ENCODE measurements around the gene DYNC1H1.

DYNC1H1 gene

DNA sequence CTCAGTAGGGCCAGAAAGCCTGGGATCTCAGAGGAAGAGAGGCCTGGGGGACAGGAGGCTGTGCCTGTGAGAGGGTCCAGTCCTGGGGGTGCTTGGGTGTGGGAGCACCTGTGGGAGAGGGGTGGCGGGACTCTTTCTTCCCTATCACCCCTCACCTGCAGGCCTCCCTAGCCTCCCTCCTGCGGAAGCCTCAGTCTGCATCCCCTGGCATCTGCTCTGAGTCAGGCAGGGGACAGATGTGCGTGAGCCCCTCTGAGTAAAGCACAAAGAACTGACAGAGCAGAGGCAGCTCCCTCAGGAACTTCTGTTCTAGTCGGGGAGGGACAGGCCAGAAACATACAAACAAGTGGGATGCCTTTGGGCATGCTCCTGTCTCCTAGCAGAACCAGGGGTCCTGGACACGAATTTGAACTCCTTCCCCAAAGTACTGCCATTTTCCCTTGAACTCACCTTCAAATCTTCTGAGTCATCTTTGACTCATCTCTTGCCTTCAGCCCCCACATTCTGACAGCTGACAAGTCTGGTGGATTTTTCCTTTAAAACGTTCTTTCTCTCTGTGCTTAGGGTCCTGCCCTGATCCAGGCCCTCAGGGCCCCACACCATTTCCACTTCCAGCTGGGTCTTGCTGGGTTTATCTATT is 131.0 kb downstream of the DYNC1H1 start:
- no peak for DNase-seq

DNA sequence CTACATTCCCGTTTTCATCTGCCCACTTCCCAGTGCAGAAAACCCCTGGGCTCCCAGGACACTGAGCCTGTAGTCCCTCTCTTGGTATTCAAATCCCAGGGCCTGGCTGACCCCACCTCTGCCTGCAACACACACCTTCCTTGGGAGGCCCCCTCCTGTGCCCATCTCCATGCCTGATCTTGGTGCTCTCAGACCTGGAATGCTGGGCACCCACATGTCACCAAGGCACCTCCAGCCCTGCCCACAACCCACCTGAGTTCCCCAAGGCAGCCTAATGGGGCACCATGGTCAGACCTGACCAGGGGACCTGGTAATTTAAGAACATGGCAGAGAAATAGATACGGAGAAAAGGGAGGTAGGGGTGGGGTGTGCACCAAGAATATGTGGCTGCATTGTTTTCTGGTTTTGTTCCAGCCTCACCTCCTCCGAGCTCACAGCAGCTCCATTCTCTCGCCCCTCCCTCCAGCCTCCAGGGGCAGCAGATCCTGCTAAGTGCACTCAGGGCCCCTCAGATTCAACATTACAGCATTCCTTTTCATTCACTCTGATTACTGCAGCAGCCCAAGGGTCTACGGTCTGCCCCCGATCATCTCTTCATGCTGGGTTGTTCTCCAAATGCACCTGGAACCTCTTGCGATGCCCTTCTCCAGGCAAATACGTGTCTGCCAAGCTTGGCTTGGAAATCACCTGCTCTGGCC is 131.6 kb downstream of the DYNC1H1 start:
- DNase-seq, result no peak

DNA sequence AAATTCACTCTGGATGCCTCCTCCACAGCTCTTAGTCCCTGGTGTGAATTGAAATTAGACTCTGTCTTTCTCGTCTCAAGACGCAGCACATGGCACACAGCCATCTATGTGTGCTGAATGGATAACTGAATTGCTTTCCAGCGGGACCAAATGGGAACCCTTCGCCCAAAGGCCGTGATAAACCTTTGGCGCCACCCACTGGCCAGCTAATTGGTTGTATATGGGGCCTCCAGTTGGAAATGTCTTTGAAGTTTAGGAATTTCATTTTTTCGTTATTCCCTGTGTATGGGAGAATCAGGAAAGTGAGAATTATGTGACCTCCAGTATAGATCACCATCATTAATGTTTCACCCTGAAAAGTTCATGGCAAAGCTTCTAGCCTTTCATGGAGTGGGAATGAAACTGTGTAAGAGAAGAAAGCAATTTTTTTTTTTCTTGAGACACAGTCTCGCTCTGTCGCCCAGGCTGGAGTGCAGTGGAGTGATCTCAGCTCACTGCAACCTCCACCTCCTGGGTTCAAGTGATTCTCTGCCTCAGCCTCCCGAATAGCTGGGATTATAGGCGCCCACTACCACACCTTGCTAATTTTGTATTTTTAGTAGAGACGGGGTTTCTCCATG is 132.3 kb downstream of the DYNC1H1 start:
- peak; percentile 80 for DNase-seq

DNA sequence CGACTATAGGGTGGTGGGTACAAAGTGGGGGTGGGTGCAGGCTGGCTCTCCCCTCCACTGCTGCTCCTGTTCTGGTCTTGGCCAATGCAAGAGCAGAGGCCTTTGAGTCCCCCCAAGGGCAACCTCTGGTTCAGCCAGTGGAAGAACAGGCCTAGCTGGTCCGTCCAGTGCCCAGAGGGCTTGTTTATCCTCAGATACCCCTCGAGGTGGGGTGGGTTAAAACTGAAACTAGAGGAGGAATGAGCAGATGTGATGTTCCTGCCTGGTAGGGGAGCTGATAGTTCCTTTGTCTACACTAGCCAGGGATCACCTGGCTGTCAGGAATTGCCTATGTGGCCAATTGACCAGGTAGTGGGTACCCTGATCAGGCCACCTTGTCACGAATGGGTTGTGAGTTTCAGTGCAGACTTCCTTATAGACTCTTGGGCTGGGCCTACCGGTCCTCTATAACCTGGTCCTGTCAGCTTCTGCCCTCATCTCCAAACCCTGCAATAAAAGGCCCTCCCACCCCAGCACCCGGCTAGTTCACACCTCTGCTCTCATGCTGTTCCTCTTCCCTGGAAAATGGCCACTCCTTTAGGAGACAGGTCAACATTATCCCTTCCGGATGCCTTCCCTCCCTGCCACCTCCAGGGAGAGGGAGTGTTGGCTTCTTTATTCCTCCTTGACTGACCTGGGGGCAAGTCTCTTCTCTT is 133.2 kb downstream of the DYNC1H1 start:
- DNase-seq, result no peak

DNA sequence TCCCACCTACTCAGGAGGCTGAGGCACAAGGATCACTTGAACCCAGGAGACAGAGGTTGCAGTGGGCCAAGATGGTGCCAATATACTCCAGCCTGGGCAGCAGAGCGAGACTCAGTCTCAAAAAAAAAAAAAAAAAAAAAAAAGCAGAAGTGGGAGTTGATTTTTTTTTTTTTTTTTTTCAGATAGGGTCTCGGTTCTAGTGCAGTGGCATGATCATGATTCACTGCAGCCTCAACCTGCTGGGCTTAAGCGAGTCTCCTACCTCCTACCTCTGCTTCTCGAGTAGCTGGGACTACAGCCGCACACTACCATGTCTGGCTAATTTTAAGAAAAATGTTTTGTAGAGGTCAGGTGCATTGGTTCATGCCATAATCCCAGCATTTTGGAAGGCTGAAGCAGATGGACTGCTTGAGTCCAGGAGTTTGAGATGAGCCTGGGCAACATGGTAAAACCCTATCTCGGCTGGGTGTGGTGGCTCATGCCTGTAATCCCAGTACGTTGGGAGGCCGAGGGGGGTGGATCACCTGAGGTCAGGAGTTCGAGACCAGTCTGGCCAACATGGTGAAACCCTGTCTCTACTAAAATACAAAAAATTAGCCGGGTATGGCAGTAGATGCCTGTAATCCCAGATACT is 138.8 kb downstream of the DYNC1H1 start:
- DNase-seq, result no peak

DNA sequence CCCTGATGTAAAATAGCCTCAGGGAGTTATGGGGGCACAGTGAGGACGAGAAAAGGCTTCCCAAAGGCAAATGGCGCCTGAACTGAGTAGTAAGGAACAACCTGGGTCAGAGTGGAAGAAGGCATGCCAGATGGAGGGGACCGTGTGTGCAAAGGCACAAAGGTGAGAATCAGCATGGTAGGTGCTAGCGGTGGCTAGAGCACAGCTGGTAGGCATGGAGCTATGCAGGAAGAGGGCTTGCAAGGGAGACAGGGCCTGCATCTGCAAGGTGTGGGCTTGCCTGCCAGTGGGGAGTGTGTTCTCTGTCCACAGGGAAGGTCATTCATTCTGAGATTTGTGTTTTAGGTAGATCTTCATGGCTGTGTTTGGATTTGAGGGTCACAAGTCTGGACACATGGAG is 141.0 kb downstream of the DYNC1H1 start:
- DNase-seq, result no peak
